ENCODE data around the gene TSSK6.

TSSK6 gene

DNA sequence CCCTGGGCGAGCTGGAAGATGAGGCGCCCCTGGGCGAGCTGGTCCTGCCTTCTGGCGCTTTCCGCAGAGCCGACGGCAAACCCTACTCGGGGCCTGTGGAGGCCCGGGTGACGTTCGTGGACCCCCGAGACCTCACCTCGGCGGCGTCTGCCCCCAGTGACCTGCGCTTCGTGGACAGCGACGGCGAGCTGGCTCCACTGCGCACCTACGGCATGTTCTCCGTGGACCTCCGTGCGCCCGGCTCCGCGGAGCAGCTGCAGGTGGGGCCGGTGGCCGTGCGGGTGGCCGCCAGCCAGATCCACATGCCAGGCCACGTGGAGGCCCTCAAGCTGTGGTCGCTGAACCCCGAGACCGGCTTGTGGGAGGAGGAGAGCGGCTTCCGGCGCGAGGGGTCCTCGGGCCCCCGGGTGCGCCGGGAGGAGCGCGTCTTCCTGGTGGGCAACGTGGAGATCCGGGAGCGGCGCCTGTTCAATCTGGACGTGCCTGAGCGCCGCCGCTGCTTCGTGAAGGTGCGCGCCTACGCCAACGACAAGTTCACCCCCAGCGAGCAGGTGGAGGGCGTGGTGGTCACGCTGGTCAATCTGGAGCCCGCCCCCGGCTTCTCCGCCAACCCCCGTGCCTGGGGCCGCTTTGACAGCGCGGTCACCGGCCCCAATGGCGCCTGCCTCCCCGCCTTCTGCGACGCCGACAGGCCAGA is 29.1 kb upstream of the TSSK6 start:
- no peak for DNase-seq

- no peak for DNase-seq
Measured at GRCh38 chr19:19543640-19544039, 28.3 kb upstream of the TSSK6 start.

DNA sequence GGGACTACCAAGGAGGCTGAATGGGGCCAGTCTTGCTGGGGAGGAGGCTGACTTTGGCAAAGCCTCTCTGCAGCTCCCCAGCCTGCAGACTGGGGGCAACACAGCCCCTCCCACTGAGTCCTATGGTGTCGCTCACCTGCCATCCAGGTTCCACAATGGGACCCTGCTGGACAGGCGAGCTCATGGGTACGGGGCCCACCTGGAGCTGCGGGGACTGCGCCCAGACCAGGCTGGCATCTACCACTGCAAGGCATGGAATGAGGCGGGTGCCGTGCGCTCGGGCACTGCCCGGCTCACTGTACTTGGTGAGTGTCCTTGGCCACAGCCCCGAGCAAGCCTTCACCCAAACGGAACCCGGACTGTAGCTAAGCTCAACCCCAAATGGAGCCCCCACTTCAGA is 27.8 kb upstream of the TSSK6 start:
- no peak for DNase-seq

GRCh38 chr19:19542507-19542906 is 27.2 kb upstream of the TSSK6 start:
- DNase-seq, result no peak

GRCh38 chr19:19541616-19542015 is 26.3 kb upstream of the TSSK6 start:
- DNase-seq, result no peak

- DNase-seq, result peak; percentile 95
Measured at GRCh38 chr19:19540715-19541515, 25.6 kb upstream of the TSSK6 start.

DNA sequence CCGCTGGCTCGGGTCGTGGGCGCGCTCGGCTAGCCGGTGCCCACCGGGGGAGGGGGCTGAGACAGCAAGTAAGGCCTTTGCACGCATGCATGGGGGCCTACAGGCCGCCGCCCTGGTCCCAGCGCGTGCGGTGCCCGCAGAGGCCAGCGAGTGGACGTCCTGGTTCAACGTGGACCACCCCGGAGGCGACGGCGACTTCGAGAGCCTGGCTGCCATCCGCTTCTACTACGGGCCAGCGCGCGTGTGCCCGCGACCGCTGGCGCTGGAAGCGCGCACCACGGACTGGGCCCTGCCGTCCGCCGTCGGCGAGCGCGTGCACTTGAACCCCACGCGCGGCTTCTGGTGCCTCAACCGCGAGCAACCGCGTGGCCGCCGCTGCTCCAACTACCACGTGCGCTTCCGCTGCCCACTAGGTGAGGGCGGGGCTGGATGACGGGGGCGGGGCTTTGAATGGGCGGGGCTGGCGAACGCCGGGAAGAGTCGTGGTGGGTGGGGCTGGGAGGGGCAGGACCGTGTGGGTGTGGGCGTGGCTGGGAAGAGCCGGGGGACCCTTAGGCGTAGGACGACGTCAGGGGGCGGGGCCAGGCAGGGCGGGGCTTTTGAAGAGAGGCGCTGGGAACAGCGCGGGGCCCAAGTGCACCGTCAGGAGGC is 24.8 kb upstream of the TSSK6 start:
- no peak for DNase-seq

DNA sequence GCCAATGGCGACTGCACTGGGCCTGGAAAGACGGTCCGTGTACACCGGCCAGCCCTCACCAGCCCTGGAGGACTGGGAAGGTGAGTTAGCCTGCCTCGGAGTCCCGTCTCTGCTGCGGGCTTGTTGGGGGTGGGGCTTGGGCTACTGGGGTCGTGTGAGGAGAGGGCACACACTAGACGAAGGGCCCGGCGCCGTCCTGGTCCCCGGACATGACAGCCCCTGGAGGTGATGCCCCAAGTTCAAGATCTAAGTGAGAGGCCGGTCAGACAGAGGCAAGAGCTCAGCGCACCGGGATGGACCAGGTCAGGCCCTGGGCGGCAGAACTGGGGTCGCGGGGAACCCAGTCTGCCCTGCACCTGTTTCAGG is 24.3 kb upstream of the TSSK6 start:
- peak; percentile 57 for DNase-seq

DNA sequence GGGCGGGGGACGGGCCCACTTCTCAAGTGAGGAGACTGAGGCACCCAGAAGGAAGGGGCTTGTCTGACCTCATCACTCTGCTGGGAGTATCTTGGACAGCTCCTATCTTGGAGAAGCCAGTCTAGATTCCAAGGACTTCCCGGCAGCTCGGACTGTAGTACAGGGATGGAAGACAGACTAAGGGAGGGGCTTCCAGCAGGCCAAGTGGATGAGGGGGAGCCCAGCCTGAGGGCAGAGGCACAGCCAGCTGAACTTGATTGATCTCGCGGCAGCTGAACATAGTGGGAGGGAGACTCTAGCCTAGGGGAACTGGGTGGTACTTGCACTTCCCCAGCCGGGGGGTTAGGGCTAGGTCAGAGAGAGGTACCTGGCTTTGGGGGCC is 23.4 kb upstream of the TSSK6 start:
- DNase-seq, result no peak

DNA sequence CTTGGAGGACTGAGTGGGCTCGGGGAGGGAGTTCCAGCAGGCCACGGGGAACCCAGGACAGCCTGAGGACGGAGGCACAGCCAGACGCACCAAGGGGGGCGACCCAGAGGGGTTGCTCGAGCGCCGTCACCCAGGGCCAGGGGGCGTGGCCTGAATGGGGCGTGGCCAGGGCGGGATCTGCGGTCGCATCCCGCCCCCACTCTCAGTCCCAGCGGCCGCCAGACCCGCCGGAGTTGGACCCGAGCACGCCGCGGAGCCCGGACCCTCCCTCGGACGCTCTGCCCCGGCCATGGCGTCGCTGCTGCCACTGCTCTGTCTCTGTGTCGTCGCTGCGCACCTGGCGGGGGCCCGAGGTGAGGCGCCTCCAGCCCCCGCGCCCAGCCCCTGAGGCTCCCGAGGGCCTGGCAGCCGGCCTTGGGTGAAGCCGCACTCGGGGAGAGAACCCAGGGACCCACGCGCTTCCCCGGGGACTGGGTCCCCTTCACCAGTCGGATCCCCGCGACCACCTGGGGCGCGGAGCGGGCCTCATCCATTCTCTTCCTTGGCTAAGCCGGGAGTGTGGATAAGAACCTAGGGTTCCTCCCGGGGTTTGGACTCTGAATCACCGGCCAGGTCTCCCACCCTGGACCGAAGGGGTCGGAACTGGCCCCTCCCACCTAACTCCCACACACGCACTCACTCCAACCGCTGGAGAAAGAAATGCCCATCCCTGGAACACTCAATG is 22.9 kb upstream of the TSSK6 start, which contains the start of gene CILP2:
CILP2 (plus strand) TSS at position 205 of the 724 bp plus-strand sequence; CDS start at position 290, 85 bp downstream.
- peak; percentile 83 for DNase-seq

GRCh38 chr19:19537075-19538048 is 22.0 kb upstream of the TSSK6 start:
- DNase-seq, result no peak

DNA sequence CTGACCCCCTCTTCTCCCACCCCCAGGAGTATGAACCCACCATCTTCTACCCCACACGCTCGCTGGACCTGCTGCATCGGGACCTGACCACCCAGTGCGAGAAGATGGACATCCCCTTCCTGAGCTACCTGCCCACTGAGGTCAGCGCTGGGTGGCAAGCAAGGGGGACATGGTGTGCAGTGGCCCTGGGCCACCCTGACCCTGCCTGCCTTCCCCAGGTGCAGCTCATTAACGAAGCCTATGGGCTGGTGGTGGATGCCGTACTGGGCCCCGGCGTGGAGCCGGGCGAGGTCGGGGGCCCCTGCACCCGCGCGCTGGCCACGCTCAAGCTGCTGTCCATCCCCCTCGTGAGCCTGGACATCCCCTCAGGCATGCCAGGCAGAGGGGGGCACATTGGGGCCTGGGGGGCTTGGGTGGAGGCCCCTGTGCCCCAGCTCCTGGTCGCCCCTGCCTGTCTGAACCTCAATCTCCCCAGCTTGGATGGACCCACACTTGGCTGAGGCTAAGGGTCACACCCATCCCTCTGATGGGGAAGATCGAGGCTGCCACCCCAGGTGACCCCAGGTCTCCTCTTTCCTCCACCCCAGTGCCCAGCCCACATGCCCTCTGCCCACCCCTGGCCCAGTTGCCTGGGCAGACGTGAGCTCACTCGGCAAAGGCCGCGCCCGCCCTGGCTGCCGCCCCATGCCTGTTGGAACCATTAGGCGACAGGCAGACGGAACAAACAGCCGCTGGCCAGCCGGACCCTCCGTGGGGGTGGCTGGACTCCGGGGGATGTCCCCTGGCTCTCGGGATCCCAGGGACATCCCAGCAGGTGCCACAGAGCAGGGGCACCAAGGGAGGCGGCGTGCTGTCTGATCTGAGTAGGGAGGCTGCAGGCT is 20.2 kb upstream of the TSSK6 start:
- DNase-seq, result no peak

DNA sequence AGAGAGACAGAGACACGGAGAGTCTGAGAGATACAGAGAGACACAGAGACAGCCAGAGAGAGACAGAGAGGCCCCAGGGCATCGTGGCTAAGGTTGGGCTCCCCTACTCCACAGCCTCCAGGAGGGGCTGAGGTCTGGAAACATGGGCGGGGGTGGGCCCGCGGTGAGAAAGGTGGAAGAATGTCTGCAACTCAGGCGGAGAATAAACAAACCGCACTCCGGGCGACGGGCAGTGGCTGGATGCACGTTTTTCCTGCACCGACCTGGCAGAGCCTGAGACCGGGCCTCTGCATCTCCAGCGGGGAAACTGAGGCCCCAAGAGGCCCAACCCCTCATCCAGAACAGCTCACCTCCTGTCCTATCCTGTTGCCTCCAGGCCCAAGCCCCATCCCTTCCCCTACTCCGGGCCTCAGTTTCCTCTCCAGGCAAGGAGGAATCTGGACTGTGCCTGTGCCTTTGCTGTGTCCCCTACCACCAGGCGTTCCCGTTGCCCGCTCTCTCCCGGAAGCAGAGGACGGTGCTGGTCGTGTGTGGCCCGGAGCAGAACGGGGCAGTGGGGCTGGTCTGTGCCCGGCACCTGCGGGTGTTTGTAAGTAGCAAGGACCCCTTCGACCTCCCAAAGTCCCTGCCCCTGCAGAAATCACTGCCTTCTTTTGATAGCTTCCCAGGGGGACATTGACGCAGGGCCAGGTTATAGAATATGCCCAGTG is 19.4 kb upstream of the TSSK6 start:
- DNase-seq, result no peak

DNA sequence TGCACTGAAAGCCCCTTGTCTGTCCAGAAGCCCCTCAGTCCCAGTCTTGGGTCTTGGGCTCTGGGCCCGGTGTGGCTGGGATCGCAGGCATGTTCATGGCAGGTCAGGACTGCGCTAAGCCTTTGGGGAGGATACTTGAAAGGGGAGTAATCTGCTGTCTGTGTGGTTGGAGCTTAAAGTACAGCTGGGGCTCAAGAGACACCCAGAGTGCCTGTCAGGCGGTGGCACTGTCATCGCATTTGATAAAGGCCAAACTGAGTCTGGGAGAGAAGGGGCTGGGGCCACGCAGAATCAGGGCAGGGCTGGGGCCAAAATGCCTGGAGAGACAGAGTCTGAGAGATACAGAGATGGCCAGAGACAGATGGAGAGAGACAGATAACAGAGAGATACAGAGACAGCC is 18.5 kb upstream of the TSSK6 start:
- DNase-seq, result no peak

GRCh38 chr19:19532806-19533701 is 17.7 kb upstream of the TSSK6 start:
- no peak for DNase-seq

DNA sequence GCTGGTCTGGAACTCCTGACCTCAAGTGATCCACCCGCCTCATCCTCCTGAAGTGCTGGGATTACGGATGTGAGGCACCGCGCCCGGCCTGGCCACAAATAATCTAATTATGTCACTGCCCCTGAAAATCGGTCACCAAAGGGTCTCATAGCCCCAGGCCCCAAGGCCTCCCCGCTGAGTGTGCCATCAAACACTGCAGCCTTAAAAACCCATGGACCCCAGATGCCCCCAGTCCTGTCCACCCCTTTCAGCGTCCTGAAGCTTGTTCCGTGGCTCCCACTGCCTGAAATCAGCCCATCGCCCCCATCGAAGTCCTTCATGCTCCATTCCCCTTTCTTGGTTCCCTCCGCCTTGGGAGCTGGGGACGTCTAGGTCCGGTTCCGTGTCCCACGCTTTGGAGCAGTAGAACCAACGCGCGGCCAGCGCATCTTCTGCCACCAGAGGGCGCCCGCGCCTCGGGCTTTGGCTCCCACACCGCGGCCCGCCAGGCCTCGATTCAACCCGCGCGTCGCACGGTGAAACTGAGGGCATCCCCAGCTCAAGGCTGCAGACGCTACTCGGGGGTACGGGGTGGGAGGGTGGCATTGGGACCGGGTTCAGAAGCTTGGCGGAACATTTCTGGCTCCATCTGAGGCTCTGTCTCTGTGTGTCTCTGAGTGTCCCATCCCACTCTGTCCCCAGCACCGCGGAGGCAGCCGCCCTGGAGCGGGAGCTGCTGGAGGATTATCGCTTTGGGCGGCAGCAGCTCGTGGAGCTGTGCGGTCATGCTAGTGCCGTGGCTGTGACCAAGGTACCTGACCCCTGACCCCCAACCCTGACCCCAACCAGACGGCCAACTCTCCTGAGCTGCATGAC is 16.8 kb upstream of the TSSK6 start:
- peak; percentile 74 for DNase-seq

- DNase-seq, result no peak
Measured at GRCh38 chr19:19530889-19531288, 15.5 kb upstream of the TSSK6 start.

DNA sequence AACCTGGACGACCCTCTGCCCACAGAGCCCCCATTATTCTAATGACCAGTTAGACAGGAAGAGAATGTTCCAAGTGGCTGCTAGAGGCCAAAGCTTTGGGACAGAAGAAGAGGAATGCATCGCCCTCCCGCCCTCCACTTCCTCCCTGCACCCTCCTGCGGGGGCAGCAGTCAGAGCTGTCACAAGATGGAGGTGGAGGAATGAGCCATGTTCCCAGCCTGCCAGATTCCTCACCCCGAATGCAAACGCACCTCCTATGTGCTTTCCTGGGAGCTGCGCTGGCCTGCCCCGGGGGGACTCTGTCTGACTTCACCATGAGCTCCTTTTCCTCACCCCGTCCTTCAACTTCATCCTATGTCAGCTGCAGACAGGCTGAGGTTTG is 15.1 kb upstream of the TSSK6 start:
- DNase-seq, result no peak

Measured in islet precursor cell (in vitro differentiated cells).